ENCODE data around the gene CCDC157. TPM values are rescaled to one million over a fixed set of nuclear protein-coding genes. Genes with fewer than 3 reads are reported as not detected.

CCDC157 gene
- total RNA-seq, 1 donor from 2014 or later, result 5.4 TPM

- DNase-seq, result no peak
Measured at GRCh38 chr22:30416403-30416802, 59.6 kb downstream of the CCDC157 start.

GRCh38 chr22:30416837-30417236 is 60.0 kb downstream of the CCDC157 start:
- DNase-seq, result no peak

- DNase-seq, result no peak
Measured at GRCh38 chr22:30420347-30421125, 63.7 kb downstream of the CCDC157 start.

GRCh38 chr22:30421695-30422480 is 65.1 kb downstream of the CCDC157 start:
- no peak for DNase-seq

- DNase-seq, result peak; percentile 57
Measured at GRCh38 chr22:30422481-30423300, 65.9 kb downstream of the CCDC157 start.

GRCh38 chr22:30423301-30423958 is 66.6 kb downstream of the CCDC157 start:
- DNase-seq, result no peak

- DNase-seq, result peak; percentile 100
Measured at GRCh38 chr22:30423959-30424533, 67.2 kb downstream of the CCDC157 start.

- DNase-seq, result no peak
Measured at GRCh38 chr22:30424534-30425326, 67.9 kb downstream of the CCDC157 start.

- DNase-seq, result no peak
Measured at GRCh38 chr22:30425327-30425615, 68.5 kb downstream of the CCDC157 start.

- peak; percentile 83 for DNase-seq
Measured at GRCh38 chr22:30425616-30426387, 69.0 kb downstream of the CCDC157 start, which contains the start of gene MTFP1. Gene MTFP1, plus strand, starts transcription at chr22:30425768. Its CDS starts 112 bp downstream, at chr22:30425880.

Small RNA genes within 50 kb of the gene (small RNA-seq; reads per million reads assigned to genes)
- gene AC004832.3 (ENCODE audit: low replicate concordance) (not detected), gene RNU6-564P (ENCODE audit: low replicate concordance) (not detected)

Other genes starting within 250 kb of the CCDC157 start
- gene LIF, start 110.2 kb upstream of the CCDC157 start, total RNA-seq, result 0.51 TPM
- gene OSM, start 90.2 kb upstream of the CCDC157 start, total RNA-seq, result not detected
- 3.4 TPM for gene CASTOR1, start 67.5 kb upstream of the CCDC157 start, total RNA-seq
- 11.0 TPM for gene TBC1D10A, start 30.1 kb upstream of the CCDC157 start, total RNA-seq
- gene SF3A1, start 113 bp upstream of the CCDC157 start, total RNA-seq, result 31.4 TPM
- gene RNF215, start 30.4 kb downstream of the CCDC157 start, total RNA-seq, result 11.3 TPM
- 1.8 TPM for gene SEC14L2, start 40.0 kb downstream of the CCDC157 start, total RNA-seq
- 5.7 TPM for gene MTFP1, start 68.8 kb downstream of the CCDC157 start, total RNA-seq
- gene SEC14L3, start 115.0 kb downstream of the CCDC157 start, total RNA-seq, result not detected
- 0.82 TPM for gene SEC14L4, start 148.7 kb downstream of the CCDC157 start, total RNA-seq
- gene SEC14L6, start 189.7 kb downstream of the CCDC157 start, total RNA-seq, result 0.21 TPM
- 5.3 TPM for gene GAL3ST1, start 217.7 kb downstream of the CCDC157 start, total RNA-seq
- gene PES1, start 234.9 kb downstream of the CCDC157 start, total RNA-seq, result 34.2 TPM